ENCODE data around the gene ZNF493.

Gene ZNF493

DNA sequence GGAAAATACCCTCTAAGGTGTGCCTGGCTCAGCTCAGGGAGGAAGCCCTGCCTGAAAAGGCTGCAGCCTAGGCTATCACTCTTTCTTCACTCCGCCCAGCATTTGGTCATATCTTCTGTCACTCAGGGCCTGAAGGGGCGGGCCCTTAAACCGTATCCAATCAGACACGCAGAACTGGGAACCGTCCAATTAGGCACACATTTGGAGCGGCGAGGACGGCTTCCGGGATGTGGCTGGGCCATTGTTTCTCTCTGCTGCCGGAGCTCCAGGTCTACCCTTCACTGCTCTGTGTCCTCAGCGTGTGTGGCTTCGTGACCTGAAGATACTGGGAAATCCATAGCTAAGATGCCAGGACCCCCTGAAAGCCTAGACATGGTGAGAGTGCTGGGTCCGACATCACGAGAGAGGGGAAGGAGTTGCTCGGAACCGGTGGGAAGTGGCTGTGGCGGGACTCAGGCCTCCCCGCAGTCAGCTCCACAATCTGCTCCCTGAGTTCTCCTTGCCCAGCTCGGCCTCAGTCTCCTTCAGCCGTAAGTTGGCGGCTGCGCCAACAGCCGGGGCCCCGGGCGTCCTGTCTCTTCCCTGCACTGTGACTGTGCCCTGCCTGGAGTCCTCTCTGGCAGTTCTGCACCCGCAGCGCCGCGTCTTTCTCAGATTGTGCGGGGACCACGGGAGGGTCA is at the start of gene ZNF493:
Gene ZNF493 (plus strand): TSS at position 241 of the 680 bp plus-strand sequence. CDS start 105 bp downstream, at position 346.
- DNase-seq: peak; percentile 80 to 90

DNA sequence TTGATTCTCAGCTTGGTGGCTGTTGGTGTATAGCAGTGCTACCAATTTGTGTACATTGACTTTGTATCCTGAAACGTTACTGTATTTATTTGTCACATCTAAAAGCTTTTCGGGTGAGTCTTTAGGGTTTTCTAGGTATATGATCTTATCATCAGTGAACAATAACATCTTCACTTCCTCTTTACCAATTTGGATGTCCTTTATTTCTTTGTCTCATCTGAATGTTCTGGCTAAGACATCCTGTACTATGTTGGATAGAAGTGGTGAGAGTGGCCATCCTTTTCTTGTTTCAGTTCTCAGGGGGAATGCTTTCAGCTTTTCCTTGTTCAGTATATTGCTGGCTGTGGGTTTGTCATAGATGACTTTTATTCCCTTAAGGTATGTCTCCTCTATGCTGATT is 44.1 kb upstream of the ZNF493 start:
- no peak for DNase-seq

DNA sequence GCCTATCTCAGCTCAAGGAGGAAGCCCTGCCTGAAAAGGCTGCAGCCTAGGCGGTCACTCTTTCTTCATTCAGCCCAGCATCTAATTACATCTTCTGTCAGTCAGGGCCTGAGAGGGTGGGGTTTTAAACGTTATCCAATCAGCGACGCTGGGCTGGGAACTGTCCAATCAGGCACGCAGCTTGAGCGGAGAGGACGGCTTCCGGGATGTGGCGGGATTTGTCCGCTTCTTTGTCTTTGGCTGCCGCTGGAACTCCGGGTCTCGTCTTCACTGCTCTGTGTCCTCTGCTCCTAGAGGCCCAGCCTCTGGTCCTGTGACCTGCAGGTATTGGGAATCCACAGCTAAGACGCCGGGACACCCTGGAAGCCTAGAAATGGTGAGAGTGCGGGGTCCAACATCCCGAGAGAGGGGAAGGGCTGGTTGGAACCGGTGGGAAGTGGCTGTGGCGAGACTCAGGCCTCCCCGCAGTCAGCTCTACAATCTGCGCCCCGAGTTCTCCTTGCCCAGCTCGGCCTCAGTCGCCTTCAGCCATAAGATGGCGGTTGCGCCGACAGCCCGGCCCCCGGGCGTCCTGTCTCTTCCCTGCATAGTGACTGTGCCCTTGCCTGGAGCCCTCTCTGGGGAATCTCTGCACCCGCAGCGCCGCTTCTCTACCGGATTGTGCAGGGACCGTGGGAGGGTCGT is 38.0 kb upstream of the ZNF493 start, which contains the start of gene ZNF738:
Gene ZNF738 (plus strand): TSS at position 233 of the 684 bp plus-strand sequence. CDS start 141 bp downstream, at position 374.
- DNase-seq: peak; percentile 68 to 74

DNA sequence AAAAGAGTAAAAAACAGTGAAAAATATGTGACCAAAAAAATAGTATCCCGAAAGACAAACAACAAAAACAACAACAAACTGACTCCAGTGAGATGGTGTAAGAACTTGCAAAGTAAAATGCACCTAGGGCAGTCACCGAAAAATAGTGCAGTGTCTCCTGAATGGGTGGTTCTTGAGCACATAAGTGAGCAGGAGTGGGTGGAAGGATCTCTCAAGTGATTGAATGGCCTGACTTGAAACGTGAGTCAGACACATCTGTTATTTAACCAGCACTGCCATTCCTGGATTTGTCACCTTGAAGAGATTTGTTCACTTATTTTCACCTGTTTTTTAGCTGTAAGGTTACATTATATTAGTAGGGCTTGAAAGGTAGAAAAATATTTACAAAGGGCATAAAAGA is 34.6 kb upstream of the ZNF493 start:
- no peak for DNase-seq

DNA sequence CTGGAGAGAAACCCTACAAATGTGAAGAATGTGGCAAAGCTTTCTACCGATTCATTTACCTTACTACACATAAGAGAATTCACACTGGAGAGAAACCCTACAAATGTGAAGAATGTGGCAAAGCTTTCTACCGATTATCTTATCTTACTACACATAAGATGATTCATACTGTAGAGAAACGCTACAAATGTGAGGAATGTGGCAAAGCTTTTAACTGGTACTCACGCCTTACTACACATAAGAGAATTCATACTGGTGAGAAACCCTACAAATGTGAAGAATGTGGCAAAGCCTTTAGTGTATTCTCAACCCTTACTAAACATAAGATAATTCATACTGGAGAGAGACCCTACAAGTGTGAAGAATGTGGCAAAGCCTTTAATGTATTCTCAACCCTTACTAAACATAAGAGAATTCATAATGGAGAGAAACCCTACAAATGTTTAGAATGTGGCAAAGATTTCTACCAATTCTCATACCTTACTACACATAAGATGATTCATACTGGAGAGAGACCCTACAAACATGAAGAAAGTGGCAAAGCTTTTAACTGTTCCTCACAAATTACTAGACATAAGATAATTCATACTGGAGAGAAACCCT is 12.9 kb upstream of the ZNF493 start:
- no peak for DNase-seq

DNA sequence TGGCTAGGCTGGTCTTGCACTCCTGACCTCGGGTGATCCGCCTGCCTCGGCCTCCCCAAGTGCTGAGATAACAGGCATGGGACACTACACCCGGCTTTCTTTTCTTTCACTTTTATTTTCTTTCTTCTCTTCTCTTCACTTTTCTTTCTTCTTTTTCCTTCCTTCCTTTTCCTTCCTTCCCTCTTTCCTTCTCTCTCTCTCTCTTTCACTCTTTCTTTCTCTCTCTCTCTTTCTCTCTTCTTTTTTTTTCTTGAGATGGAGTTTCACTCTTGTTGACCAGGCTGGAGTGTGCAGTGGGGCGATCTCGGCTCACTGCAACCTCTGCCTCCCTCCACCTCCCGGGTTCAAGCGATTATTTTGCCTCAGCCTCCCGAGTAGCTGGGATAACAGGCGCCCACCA is 812 bp upstream of the ZNF493 start:
- DNase-seq: no peak

DNA sequence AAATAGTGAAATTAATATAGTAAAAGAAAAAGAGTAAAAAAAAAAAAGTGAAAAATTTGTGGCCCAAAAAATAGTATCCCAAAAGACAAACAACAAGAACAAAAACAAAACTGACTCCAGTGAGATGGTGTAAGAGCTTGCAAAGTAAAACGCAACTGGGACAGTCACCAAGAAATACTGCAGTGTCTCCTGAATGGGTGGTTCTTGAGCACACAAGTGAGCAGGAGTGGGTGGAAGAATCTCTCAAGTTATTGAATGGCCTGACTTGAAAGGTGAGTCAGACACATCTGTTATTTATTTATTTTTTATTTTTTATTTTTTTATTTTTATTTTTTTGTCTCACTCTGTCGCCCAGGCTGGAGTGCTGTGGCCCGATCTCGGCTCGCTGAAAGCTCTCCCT is 1.9 kb downstream of the ZNF493 start:
- no peak for DNase-seq

DNA sequence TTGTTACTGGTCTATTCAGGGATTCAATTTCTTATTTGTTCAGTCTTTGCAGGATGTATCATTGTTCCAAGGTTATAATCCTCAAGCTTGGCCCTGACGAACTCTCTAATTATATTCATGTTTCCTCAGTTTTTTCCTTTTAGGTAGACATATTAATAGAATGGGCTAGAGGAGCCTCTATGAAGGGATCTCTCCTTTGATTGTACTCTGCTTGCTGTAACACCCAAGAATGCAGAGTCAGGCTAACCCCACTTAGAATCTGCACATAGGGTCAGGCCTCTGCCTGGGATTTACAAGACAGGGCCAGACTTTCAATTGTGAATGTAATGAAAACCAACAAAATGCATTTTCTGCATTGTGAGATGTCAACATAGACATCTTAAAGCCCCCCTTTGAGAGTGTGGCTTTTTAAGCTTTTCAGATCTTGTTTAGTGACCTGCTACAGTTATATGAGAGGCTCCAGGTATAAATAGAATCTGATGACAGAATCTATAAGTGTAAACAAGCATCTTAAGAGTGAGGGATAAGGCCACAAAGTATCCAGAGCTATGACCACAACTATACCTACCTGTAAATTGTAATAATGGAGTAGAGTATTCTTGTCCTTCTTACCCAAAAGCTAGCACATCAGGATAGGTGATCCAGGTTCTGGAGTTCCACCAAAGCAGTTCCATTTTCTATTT is 5.5 kb downstream of the ZNF493 start:
- no peak for DNase-seq

DNA sequence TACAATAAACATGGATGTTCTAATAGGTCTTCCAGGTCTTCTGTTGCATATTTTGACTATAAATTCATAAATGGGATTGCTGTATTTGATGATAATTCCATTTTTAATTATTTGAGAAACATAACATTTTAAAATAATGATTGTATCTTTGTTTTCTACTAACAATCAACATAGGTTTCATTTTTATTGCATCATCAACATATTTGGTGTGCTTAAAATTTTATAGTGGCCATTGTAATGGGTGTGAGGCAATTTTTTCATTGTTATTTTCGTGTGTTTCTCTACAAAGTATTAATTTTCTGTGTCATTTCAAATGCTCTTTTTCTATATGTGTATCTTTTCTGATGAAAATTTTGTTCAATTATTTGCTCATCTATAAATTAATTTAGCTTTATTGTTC is 13.2 kb downstream of the ZNF493 start:
- DNase-seq: no peak

DNA sequence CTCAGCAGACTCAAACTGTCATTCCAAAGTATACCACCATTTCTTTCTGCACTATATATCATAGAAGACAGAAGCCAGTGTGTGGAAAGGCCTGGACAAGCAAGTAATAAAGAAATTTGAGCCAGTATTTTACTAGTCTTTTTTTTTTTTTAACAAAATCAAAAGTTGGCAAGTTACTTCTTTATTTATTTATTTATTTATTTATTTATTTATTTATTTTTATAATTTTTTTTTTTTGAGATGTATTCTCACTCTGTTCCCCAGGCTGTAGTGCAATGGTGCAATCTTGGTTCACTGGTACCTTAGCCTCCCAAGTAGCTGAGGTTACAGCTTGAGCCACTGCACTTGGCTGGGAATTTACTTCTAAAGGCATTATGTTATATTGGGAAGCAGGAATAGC is 25.3 kb downstream of the ZNF493 start:
- no peak for DNase-seq

DNA sequence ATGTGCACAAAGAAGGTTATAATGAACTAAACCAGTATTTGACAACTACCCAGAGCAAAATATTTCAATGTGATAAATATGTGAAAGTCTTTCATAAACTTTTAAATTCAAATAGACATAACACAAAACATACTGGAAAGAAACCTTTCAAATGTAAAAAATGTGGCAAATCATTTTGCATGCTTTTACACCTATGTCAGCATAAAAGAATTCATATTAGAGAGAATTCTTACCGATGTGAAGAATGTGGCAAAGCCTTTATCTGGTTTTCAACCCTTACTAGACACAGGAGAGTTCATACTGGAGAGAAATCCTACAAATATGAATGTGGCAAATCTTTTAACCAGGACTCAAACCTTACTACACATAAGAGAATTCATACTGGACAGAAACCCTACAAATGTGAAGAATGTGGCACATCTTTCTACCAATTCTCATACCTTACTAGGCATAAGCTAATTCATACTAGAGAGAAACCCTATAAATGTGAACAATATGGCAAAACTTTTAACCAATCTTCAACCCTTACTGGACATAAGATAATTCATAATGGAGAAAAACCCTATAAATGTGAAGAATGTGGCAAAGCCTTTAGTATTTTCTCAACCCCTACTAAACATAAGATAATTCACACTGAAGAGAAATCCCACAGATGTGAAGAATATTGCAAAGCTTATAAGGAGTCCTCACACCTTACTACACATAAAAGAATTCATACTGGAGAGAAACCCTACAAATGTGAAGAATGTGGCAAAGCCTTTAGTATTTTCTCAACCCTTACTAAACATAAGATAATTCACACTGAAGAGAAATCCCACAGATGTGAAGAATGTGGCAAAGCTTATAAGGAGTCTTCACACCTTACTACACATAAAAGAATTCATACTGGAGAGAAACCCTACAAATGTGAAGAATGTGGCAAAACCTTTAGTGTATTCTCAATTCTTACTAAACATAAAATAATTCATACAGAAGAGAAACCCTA is 26.4 kb downstream of the ZNF493 start:
- DNase-seq: no peak

DNA sequence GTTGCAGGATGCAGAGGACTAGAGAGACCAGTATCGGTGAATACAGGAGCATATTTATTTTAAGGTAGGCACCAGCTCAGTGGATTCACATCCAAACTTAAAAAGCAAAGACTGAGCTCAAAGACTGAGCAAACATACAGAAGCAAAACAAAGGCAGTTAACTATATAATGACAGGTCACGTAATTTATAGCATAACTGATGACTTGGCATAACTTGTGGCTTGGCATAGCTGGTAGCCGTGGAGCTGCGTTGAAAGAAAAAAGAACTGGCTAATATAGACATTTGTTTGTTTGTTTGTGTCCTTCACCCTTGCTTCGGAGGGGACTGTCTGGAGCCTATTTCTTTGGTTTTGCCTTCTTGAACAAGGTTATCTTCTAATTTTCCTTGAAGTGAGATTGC is 33.7 kb downstream of the ZNF493 start:
- no peak for DNase-seq

DNA sequence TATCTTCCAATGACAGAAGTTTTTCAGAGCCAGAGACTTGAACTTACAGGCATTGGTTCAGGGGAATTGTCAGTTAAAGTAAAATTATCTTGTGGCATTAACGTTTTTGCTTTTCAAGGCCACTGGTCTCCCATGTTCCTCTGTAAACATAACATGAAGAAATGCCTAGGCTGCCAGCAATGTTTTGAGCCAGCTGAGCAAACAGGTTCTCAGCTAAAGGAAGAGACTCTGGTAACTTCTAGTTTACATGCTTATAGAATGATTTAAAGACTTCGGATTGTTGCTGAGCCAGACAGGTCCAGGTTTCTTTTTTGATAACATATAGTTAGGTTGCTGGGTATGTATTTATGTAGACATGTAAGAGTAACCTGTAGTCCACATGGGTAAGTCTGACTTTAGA is 35.7 kb downstream of the ZNF493 start:
- DNase-seq: no peak

DNA sequence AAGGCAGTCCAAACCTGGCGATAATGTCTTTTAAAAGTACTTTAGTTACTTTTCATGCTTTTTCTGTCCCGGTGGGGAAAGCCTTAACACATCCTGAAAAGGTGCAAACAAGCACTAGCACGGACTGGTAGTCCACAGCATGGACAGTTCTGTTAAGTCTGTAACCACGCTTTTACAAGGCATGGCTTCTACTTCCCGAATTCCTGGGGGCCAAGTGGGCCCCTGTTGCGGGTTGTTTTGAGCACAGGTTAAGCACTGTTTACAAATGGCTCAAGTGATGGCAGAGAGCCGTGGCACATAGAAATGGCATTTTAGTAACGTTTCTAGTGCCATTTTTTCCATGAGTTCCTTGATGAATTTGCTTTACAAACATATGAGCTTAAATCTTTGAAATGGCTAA is 37.6 kb downstream of the ZNF493 start:
- DNase-seq: no peak

DNA sequence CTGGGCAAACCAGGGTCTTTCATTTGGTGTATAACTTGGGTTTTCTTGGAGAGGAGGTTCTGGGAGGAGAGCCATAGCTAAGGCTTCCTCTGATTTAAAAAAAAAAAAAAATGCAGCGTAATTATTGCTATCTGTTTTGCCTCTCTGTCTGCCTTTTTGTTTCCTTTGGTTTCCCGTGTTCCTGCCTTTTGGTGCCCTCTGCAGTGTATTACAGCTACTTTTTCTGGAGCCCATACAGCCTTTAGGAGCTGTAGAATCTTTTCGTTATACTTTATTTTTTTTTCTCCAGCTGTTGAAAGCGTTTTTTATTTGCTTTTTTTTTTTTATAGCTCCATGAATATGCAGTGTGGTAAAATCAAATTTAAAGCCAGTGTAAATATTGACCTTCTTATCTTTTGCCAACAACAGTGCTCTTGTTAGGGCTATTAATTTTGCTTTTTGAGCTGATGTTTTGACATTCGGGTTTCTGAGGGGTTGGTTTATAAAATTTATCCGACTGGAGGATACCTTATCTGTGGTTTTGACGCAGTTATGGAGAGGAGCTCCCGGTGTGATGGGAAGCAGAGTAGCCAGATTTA is 38.1 kb downstream of the ZNF493 start:
- no peak for DNase-seq

DNA sequence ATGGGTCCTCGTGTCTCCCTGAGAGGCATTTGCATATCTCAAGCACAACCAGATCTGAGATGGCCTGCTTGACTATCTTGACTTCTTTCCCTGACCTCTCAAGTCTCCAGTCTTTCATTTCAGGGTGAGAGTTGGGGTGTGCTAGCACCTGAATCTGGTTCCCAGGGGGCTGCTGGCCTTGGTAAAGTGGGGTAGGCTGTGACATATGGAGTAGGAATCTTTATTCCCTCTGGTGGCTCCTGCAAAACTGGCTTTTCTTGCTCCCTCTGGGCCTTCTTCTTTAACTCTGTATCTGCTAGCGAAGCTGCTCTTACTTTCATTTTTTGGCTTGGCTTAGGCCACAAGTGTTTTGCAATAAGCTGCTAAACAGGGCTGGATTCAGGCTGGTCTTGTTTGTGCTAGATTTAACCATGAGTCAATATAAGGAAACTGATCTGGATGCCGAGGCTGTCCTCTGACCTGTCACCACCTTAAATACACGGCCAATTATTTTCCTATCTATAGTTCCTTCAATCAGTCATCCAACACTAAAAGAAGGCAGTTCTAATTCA is 42.3 kb downstream of the ZNF493 start:
- no peak for DNase-seq

DNA sequence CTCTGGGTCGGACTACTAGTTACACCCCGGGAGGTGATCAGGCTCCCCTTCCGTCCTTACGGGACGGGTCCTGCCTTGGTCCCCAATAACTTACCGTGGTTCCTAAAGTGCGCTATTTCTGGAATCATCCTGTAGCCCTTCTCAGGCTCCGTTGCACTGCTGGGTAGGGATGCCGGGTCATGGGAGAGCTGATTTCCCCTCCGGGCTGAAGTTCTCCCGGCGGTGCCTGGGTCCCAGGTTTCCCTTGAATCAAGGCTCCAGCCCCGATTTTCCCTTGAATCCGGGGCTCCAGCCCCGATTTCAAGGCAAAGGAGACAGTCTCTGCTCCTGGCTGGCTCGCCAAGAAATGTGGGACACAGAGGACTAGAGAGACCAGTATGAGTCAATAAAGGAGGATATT is 43.4 kb downstream of the ZNF493 start:
- no peak for DNase-seq

DNA sequence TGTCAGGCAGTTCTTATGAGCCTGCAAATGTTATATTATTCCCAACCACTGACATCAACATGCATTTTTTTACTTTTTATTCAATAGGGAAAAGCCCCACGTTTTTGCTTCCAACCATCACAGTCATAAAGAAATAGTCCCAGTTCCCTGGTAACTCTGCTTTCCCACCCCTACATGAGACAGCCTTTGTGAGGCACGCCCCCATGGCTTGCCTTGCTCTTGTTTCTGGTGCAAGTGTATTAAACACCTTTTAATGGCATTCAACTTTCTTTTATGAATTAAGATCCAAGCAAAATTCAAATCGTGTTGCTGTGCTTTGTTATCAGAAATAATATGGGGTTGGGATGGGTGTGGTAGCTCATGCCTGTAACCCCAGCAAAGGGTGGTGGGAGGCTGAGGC is 54.3 kb downstream of the ZNF493 start:
- no peak for DNase-seq

DNA sequence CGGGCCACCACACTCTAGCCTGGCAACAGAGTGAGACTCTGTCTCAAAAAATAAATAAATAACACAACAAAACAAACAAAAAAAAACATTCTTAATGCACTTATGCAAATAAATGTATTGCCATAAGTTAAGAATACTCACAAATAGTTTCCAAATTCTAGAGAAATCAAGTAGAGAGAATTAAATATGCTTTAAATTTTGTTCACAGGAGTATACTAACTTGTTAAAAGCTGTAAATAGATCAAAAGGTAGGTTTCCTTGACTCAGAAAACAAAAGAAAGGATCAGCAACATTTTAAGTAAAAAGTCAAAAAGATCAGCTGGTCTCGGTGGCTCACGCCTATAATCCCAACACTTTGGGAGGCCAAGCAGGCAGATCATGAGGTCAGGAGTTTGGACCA is 58.0 kb downstream of the ZNF493 start:
- DNase-seq: no peak

DNA sequence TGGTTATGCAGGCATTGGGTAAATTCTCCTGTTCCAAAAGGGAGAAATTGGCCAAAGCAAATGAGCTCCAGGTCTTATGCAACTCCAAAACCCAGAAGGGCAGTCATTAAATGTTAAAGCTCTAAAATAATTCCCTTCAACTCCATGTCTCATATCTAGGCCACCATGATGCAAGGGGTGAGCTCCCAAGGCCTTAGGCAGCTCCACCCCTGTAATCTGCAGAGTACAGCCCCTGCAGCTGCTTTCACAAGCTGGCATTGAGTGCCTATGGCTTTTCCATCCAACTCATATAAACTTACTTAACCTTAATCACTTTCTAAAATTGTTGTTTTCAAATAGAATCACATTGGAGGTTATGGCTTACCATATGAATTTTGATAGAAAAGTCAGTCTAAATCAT is 63.8 kb downstream of the ZNF493 start:
- no peak for DNase-seq

DNA sequence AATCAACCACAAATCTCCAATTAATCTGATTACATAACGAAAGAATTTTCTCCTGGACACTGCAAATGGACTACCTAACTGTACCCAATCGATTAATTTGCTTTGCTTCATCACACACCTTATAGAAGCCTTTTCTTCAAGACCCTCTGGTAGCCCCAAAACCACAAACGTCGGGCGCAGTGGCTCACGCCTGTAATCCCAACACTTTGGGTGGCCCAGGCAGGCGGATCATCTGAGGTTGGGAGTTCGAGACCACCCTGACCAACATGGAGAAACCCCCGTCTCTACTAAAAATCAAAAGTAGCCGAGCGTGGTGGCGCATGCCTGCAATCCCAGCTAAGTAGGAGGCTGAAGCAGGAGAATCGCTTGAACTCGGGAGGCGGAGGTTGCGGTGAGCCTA is 65.6 kb downstream of the ZNF493 start:
- DNase-seq: no peak

All from stimulated activated CD4-positive, alpha-beta T cell treated with anti-CD3 and anti-CD28 coated beads, Interleukin-4, amount 100 ng/mL, for 4 hours (primary cell).